GM13977 (cell line): Measurements from ENCODE around the gene TFAP2B.
A peak's percentile ranks its signal among the peaks of the same experiment; 100 is the strongest.

ENCODE experiments used
- DNase-seq: peaks from one replicate; pipeline ENCODE4 v3.0.0; 2012; ENCODE audit warnings: low spot score
- CTCF ChIP-seq: IDR thresholded peaks from 2 replicates; pipeline ENCODE4 v1.5.1; 2012; ENCODE audit warnings: mild to moderate bottlenecking, control low read depth; ENCODE audit not compliant: insufficient read depth; ENCODE audit errors: extremely low read depth, missing control alignments
- in situ Hi-C: fragments of 300-500 bp; cut with MboI; formaldehyde crosslinking; loops from one replicate; pipeline ENCODE4 v1.12.0; 2022; ENCODE audit warnings: low sequenced_read_pairs, low pct_unique_long_range_greater_than_20kb, mixed read lengths, inconsistent platforms; ENCODE audit not compliant: unreplicated experiment

Gene TFAP2B

GRCh38 chr6:50840112-50840810 lies 21.6 kb downstream of the TFAP2B start:
- no peak for TF ChIP-seq CTCF
- no peak for DNase-seq
- in situ Hi-C loops = no loop called here

- no peak for TF ChIP-seq CTCF
- in situ Hi-C loops = no loop called here
- DNase-seq = no peak
Measured at GRCh38 chr6:50840811-50841192, 22.1 kb downstream of the TFAP2B start.

- DNase-seq = no peak
- TF ChIP-seq CTCF = no peak
- in situ Hi-C loops = no loop called here
Measured at GRCh38 chr6:50842446-50842845, 23.8 kb downstream of the TFAP2B start.

- TF ChIP-seq CTCF = no peak
- no peak for DNase-seq
- in situ Hi-C loops = no loop called here
Measured at GRCh38 chr6:50842861-50843384, 24.3 kb downstream of the TFAP2B start.

GRCh38 chr6:50843842-50844241 lies 25.2 kb downstream of the TFAP2B start:
- no peak for TF ChIP-seq CTCF
- DNase-seq = peak; percentile 18
- in situ Hi-C loops = no loop called here

GRCh38 chr6:50845499-50846143 lies 26.9 kb downstream of the TFAP2B start:
- DNase-seq = no peak
- in situ Hi-C loops = no loop called here
- no peak for TF ChIP-seq CTCF
